Measurements from ENCODE around the gene SH3PXD2B.

GRCh38 chr5:172348084-172348483 is 106.2 kb downstream of the SH3PXD2B start:
- TF ChIP-seq CTCF (IDR thresholded peaks at IDR 0.05) (no peak), POLR2A (IDR thresholded peaks at IDR 0.05) (no peak)

Data from vagina (tissue), 2 donors.